Central memory CD8-positive, alpha-beta T cell (primary cell): ENCODE measurements around the gene RPH3AL.
"Not testable (repeated sequence)": the region's sequence is repeated elsewhere in the genome, so short reads cannot be mapped to it uniquely, and the experiment has no call there.

ENCODE experiments used
- ATAC-seq: fragments of 150-1000 bp; cut with Tn5 transposase; replicated peaks from 2 replicates; pipeline ENCODE4 v1.10.0; 2022; ENCODE audit warnings: mild to moderate bottlenecking, moderate FRiP score, moderate number of reproducible peaks; ENCODE audit not compliant: poor library complexity, severe bottlenecking; ENCODE audit errors: extremely low read depth
- DNase-seq, 2 donors: peaks; one replicate each; pipeline ENCODE4 v3.0.0; 2021; ENCODE audit warnings: low spot score in 2 of 2
- H3K27ac Mint-ChIP-seq: one replicate; pipeline ENCODE4 v1.8.0; 2022; ENCODE audit warnings: low read depth, mild to moderate bottlenecking, moderate library complexity, mixed read lengths
- H3K27me3 Mint-ChIP-seq: one replicate; pipeline ENCODE4 v1.8.0; 2022; ENCODE audit warnings: mixed read lengths
- H3K36me3 Mint-ChIP-seq: one replicate; pipeline ENCODE4 v1.8.0; 2022; ENCODE audit warnings: mild to moderate bottlenecking, moderate library complexity, mixed read lengths; ENCODE audit not compliant: insufficient read depth
- H3K4me1 Mint-ChIP-seq: one replicate; pipeline ENCODE4 v1.8.0; 2022; ENCODE audit warnings: mixed read lengths
- H3K4me3 Mint-ChIP-seq: one replicate; pipeline ENCODE4 v1.8.0; 2022; ENCODE audit warnings: mild to moderate bottlenecking, moderate library complexity, mixed read lengths
- H3K9me3 Mint-ChIP-seq: one replicate; pipeline ENCODE4 v1.8.0; 2022; ENCODE audit warnings: mixed read lengths

Gene RPH3AL

GRCh38 chr17:215563-216478, 136.8 kb downstream of the RPH3AL start:
- not testable (repeated sequence) for H3K4me1 Mint-ChIP-seq, H3K27me3 Mint-ChIP-seq, H3K36me3 Mint-ChIP-seq, DNase-seq, H3K4me3 Mint-ChIP-seq, ATAC-seq, H3K27ac Mint-ChIP-seq, H3K9me3 Mint-ChIP-seq

GRCh38 chr17:214881-215331, 137.7 kb downstream of the RPH3AL start:
- no peak overlapping the region for H3K4me3 Mint-ChIP-seq
- no peak overlapping the region for H3K27ac Mint-ChIP-seq
- no peak for DNase-seq
- no peaks in the 10 kb centered on the region for H3K4me1 Mint-ChIP-seq
- no peaks in the 10 kb centered on the region for H3K36me3 Mint-ChIP-seq
- no peak for ATAC-seq
- H3K9me3 Mint-ChIP-seq = no peaks in the 10 kb centered on the region
- H3K27me3 Mint-ChIP-seq = no peaks in the 10 kb centered on the region

GRCh38 chr17:213286-214105, 139.1 kb downstream of the RPH3AL start:
- ATAC-seq (no peak), DNase-seq (no peak)
- Mint-ChIP-seq H3K9me3 (no peaks in the 10 kb centered on the region), H3K27me3 (no peaks in the 10 kb centered on the region), H3K4me3 (no peak overlapping the region), H3K27ac (no peak overlapping the region), H3K36me3 (no peaks in the 10 kb centered on the region), H3K4me1 (no peaks in the 10 kb centered on the region)

GRCh38 chr17:210402-210801, 142.2 kb downstream of the RPH3AL start:
- DNase-seq = no peak
- no peaks in the 10 kb centered on the region for H3K9me3 Mint-ChIP-seq
- no peak for ATAC-seq
- H3K36me3 Mint-ChIP-seq = no peaks in the 10 kb centered on the region
- no peaks in the 10 kb centered on the region for H3K27me3 Mint-ChIP-seq
- no peaks in the 10 kb centered on the region for H3K4me1 Mint-ChIP-seq
- H3K27ac Mint-ChIP-seq = no peak overlapping the region
- H3K4me3 Mint-ChIP-seq = no peak overlapping the region

GRCh38 chr17:208429-208828, 144.2 kb downstream of the RPH3AL start:
- no peaks in the 10 kb centered on the region for H3K4me1 Mint-ChIP-seq
- H3K36me3 Mint-ChIP-seq = no peaks in the 10 kb centered on the region
- no peak for DNase-seq
- no peaks in the 10 kb centered on the region for H3K27me3 Mint-ChIP-seq
- no peaks in the 10 kb centered on the region for H3K9me3 Mint-ChIP-seq
- no peak for ATAC-seq
- H3K4me3 Mint-ChIP-seq = no peak overlapping the region
- H3K27ac Mint-ChIP-seq = no peak overlapping the region

- Mint-ChIP-seq H3K27me3 (no peaks in the 10 kb centered on the region), H3K36me3 (no peaks in the 10 kb centered on the region), H3K4me1 (no peaks in the 10 kb centered on the region), H3K27ac (no peak overlapping the region), H3K4me3 (no peak overlapping the region), H3K9me3 (no peaks in the 10 kb centered on the region)
- ATAC-seq = no peak
- no peak for DNase-seq
Measured at GRCh38 chr17:207775-208174, 144.8 kb downstream of the RPH3AL start.

GRCh38 chr17:206941-207560, 145.6 kb downstream of the RPH3AL start:
- ATAC-seq (no peak), DNase-seq (no peak)
- no peaks in the 10 kb centered on the region for H3K4me1 Mint-ChIP-seq
- H3K36me3 Mint-ChIP-seq = no peaks in the 10 kb centered on the region
- no peak overlapping the region for H3K4me3 Mint-ChIP-seq
- no peaks in the 10 kb centered on the region for H3K27me3 Mint-ChIP-seq
- H3K27ac Mint-ChIP-seq = no peak overlapping the region
- H3K9me3 Mint-ChIP-seq = no peaks in the 10 kb centered on the region

- H3K36me3 Mint-ChIP-seq, H3K4me3 Mint-ChIP-seq, DNase-seq, H3K4me1 Mint-ChIP-seq, ATAC-seq, H3K27me3 Mint-ChIP-seq, H3K27ac Mint-ChIP-seq, H3K9me3 Mint-ChIP-seq: not testable (repeated sequence)
Measured at GRCh38 chr17:206484-206883, 146.1 kb downstream of the RPH3AL start.

- H3K36me3 Mint-ChIP-seq = no peaks in the 10 kb centered on the region
- no peaks in the 10 kb centered on the region for H3K27me3 Mint-ChIP-seq
- H3K4me1 Mint-ChIP-seq = no peaks in the 10 kb centered on the region
- no peak overlapping the region for H3K4me3 Mint-ChIP-seq
- H3K27ac Mint-ChIP-seq = no peak overlapping the region
- H3K9me3 Mint-ChIP-seq = no peaks in the 10 kb centered on the region
- ATAC-seq (no peak), DNase-seq (no peak)
Measured at GRCh38 chr17:205817-206216, 146.8 kb downstream of the RPH3AL start.

GRCh38 chr17:205148-205669, 147.4 kb downstream of the RPH3AL start:
- no peak for ATAC-seq
- Mint-ChIP-seq H3K4me1 (no peaks in the 10 kb centered on the region), H3K4me3 (no peak overlapping the region), H3K36me3 (no peaks in the 10 kb centered on the region), H3K27ac (no peak overlapping the region), H3K27me3 (peaks cover 3% of the 10 kb centered on the region), H3K9me3 (no peaks in the 10 kb centered on the region)
- no peak for DNase-seq

- no peak for ATAC-seq
- Mint-ChIP-seq H3K9me3 (no peaks in the 10 kb centered on the region), H3K27ac (no peak overlapping the region), H3K4me3 (no peak overlapping the region), H3K4me1 (no peaks in the 10 kb centered on the region), H3K27me3 (peaks cover 10% of the 10 kb centered on the region), H3K36me3 (no peaks in the 10 kb centered on the region)
- DNase-seq = no peak
Measured at GRCh38 chr17:204427-205147, 148.0 kb downstream of the RPH3AL start.

- DNase-seq (no peak), ATAC-seq (no peak)
- no peak overlapping the region for H3K4me3 Mint-ChIP-seq
- peaks cover 24% of the 10 kb centered on the region for H3K27me3 Mint-ChIP-seq
- no peaks in the 10 kb centered on the region for H3K9me3 Mint-ChIP-seq
- no peaks in the 10 kb centered on the region for H3K36me3 Mint-ChIP-seq
- H3K4me1 Mint-ChIP-seq = no peaks in the 10 kb centered on the region
- H3K27ac Mint-ChIP-seq = no peak overlapping the region
Measured at GRCh38 chr17:202501-202951, 150.1 kb downstream of the RPH3AL start.
